Measurements from ENCODE around the gene PDX1.

DNA sequence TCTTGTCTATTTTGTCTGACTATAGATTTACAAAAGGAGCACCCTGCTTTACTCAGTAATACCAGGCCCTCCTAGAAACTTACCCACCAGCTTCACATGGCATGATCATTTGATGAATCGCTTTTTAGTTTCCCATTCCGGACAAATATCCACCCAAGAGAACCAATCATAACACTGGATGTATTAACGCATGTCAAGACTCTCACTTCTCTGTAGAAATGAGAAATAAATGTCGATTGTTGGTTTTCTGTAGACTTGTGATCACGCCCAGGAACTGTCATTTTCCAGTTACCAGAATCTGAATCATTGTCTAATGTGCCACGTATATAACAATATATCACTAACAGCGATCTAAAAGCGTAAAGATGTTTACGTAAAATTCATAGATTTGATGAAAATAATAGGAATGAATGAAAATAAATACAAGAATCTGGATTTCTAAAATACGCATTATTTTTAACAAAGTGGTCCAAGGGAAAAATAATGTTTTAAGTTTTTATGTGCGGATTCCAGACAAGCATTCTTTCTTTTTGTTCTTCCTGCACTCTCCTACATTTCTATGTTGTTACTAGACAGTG is 35.3 kb downstream of the PDX1 start:
- TF ChIP-seq ZNF577 (CRISPR knock-in tag; IDR thresholded peaks at IDR 0.05; ENCODE audit: borderline replicate concordance, low read depth), result no peak
- no peak for TF ChIP-seq ZNF660 (CRISPR knock-in tag; IDR thresholded peaks at IDR 0.05; ENCODE audit: borderline replicate concordance, low read depth)
- TF ChIP-seq, protein P1, sequence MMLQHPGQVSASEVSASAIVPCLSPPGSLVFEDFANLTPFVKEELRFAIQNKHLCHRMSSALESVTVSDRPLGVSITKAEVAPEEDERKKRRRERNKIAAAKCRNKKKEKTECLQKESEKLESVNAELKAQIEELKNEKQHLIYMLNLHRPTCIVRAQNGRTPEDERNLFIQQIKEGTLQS (CRISPR knock-in tag; IDR thresholded peaks at IDR 0.05), result no peak
- no peak for TF ChIP-seq FOXA1 (IDR thresholded peaks at IDR 0.05)
- no peak for TF ChIP-seq FOXA1 (CRISPR knock-in tag; IDR thresholded peaks at IDR 0.05)
- TF ChIP-seq, protein P2, sequence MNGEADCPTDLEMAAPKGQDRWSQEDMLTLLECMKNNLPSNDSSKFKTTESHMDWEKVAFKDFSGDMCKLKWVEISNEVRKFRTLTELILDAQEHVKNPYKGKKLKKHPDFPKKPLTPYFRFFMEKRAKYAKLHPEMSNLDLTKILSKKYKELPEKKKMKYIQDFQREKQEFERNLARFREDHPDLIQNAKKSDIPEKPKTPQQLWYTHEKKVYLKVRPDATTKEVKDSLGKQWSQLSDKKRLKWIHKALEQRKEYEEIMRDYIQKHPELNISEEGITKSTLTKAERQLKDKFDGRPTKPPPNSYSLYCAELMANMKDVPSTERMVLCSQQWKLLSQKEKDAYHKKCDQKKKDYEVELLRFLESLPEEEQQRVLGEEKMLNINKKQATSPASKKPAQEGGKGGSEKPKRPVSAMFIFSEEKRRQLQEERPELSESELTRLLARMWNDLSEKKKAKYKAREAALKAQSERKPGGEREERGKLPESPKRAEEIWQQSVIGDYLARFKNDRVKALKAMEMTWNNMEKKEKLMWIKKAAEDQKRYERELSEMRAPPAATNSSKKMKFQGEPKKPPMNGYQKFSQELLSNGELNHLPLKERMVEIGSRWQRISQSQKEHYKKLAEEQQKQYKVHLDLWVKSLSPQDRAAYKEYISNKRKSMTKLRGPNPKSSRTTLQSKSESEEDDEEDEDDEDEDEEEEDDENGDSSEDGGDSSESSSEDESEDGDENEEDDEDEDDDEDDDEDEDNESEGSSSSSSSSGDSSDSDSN (CRISPR knock-in tag; IDR thresholded peaks at IDR 0.05), result no peak
- TF ChIP-seq, protein P3, sequence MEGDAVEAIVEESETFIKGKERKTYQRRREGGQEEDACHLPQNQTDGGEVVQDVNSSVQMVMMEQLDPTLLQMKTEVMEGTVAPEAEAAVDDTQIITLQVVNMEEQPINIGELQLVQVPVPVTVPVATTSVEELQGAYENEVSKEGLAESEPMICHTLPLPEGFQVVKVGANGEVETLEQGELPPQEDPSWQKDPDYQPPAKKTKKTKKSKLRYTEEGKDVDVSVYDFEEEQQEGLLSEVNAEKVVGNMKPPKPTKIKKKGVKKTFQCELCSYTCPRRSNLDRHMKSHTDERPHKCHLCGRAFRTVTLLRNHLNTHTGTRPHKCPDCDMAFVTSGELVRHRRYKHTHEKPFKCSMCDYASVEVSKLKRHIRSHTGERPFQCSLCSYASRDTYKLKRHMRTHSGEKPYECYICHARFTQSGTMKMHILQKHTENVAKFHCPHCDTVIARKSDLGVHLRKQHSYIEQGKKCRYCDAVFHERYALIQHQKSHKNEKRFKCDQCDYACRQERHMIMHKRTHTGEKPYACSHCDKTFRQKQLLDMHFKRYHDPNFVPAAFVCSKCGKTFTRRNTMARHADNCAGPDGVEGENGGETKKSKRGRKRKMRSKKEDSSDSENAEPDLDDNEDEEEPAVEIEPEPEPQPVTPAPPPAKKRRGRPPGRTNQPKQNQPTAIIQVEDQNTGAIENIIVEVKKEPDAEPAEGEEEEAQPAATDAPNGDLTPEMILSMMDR (CRISPR knock-in tag; IDR thresholded peaks at IDR 0.05), result no peak
- TF ChIP-seq ELF4 (CRISPR knock-in tag; IDR thresholded peaks at IDR 0.05; ENCODE audit: borderline replicate concordance), result no peak
- no peak for TF ChIP-seq TAF15 (IDR thresholded peaks at IDR 0.05; ENCODE audit: low read depth, low read length, poor library complexity, severe bottlenecking)
- TF ChIP-seq EZH2 (conservative IDR thresholded peaks at IDR 0.05; ENCODE audit: low read depth, low read length), result no peak
- no peak for TF ChIP-seq SIX1 (CRISPR knock-in tag; IDR thresholded peaks at IDR 0.05; ENCODE audit: borderline replicate concordance)
- TF ChIP-seq ZNF772 (CRISPR knock-in tag; IDR thresholded peaks at IDR 0.05), result no peak
- no peak for TF ChIP-seq ZNF10 (CRISPR knock-in tag; IDR thresholded peaks at IDR 0.05; ENCODE audit: borderline replicate concordance, low read depth)
- TF ChIP-seq EP300 (IDR thresholded peaks at IDR 0.05; ENCODE audit: low read depth in 2 of 2, low read length in 2 of 2), result no peak
- TF ChIP-seq EP300 (CRISPR knock-in tag; IDR thresholded peaks at IDR 0.05; ENCODE audit: borderline replicate concordance), result no peak
- no peak for TF ChIP-seq YY1 (IDR thresholded peaks at IDR 0.05; ENCODE audit: insufficient read depth, insufficient replicate concordance, low read depth, low read length)
